ENCODE measurements around the gene ZNF556. TPM values are rescaled to one million over a fixed set of nuclear protein-coding genes. Genes with fewer than 3 reads are reported as not detected.
"Not testable (repeated sequence)": the region's sequence is repeated elsewhere in the genome, so short reads cannot be mapped to it uniquely, and the experiment has no call there.

ZNF556 gene
- total RNA-seq, 1 donor from 2014 or later = 0.96 TPM

DNA sequence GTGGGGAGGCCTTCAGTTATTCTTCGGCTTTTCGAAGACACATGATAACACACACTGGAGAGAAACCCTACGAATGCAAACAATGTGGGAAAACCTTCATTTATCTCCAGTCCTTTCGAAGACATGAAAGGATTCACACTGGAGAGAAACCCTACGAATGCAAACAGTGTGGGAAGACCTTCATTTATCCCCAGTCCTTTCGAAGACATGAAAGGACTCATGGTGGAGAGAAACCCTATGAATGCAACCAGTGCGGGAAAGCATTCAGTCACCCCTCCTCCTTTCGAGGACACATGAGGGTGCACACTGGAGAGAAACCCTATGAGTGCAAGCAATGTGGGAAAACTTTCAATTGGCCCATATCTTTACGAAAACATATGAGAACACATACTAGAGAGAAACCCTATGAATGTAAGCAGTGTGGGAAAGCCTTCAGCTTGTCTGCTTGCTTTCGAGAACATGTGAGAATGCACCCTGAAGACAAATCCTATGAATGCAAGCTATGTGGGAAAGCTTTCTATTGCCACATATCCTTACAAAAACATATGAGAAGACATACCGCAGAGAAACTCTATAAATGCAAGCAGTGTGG lies 14.0 kb upstream of the ZNF556 start:
- DNase-seq (ENCODE audit: low spot score) = no peak

DNA sequence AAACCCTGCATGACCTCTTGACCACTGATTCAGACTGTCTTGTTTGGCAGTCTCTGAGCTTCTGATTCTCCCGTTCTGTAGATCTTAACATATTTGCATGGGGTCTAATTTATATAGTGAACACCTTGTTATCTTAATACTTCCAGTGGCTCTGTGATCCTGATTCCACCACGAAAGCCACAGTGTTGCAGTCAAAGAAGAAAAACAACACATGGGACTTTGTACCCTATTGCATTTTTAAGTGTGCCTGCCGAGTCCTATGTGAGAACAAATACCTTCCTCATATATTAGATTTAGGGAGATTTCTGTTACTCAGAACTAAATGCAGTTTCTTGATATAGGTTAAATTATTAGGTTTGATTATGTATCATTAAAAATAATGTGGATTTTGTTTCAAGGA lies 12.3 kb upstream of the ZNF556 start:
- no peak for DNase-seq (ENCODE audit: low spot score)

GRCh38 chr19:2856457-2857050 lies 10.6 kb upstream of the ZNF556 start:
- DNase-seq (ENCODE audit: low spot score) = no peak

DNA sequence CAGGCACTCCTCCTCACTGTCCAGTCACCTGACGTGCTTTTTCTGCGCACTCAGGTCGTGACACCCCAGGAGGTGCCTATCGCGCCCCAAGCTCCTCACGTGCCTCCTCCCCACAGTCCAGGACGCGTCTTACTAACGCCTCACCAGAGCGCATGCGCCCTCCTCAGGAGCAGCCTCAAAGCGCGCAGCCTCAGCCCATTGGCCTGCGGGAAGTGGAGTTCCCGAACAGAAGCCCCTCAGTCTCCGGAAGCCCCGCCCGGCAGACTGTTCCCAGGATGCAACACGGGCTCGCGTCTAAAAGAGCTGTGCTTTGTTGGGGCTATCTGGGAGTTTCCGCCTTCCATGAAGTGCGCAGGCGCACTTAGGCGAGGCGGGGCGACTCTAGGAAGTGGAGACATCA lies 8.3 kb upstream of the ZNF556 start:
- no peak for DNase-seq (ENCODE audit: low spot score)

DNA sequence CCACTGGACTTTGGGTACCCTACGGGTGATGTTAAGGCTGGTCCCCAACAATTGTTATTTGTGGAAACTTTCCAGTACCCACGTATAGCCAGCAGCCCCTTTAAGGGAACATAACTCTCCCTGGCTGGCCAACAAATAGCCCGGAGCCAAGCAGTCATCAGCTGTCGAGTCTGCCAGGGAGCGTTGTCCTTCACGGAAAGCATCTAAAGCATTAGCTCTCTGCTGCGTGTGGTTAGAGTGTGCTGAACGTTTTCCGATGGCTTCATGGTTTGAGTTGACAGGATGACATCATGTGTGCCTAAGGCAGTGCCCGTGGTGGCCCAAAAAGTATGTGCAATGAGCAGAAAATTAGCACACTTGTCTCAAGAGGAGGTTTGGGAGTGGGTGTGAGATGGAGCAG lies 3.3 kb upstream of the ZNF556 start:
- DNase-seq (ENCODE audit: low spot score) = no peak

GRCh38 chr19:2865334-2866100 lies 1.6 kb upstream of the ZNF556 start:
- DNase-seq (ENCODE audit: low spot score) = no peak

DNA sequence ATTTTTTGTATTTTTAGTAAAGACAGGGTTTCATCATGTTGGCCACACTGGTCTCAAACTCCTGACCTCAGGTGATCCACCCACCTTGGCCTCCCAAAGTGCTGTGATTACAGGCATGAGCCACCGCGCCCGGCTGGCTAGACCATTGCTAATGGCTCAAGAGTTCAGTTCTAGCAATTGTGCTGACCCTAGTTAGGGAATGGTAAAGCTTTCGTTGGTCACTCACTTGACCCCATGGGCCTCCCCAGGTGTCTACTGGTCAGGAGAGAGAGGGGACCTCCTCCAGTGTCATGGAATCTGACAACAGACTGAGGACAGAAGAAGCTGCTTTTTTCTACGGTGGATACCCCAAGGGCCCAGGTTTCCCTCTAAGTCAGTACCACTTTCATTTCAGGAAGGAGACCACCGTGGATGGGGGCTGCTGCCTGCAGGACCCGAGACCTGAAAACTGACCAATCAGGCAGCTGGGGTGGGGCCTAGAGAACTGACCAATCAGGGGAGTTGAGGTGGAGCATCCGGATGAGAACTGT lies 575 bp upstream of the ZNF556 start:
- DNase-seq (ENCODE audit: low spot score) = no peak

DNA sequence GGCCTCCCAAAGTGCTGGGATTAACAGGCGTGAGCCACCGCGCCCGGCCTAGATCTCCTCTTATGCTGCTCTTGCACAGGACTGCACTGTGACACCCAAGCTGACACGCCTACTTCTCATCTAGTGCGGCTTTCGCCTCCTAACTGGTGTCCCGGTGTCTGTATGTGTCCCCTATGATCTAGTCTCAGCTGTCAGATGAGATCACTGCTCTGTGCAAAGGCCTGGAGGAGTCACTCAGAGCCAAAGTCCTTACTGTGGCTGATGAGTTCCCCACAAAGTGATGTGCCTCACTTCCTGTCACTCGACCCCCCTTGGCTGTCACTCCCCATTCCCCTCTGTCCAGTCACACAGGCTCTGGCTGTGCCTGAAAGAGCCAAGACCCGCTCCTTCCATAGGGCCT lies 2.5 kb downstream of the ZNF556 start:
- DNase-seq (ENCODE audit: low spot score) = no peak

GRCh38 chr19:2872175-2872574 lies 5.0 kb downstream of the ZNF556 start:
- DNase-seq (ENCODE audit: low spot score) = not testable (repeated sequence)

GRCh38 chr19:2877398-2878331 lies 10.5 kb downstream of the ZNF556 start:
- no peak for DNase-seq (ENCODE audit: low spot score)

GRCh38 chr19:2883686-2884439 lies 16.7 kb downstream of the ZNF556 start:
- no peak for DNase-seq (ENCODE audit: low spot score)

- DNase-seq (ENCODE audit: low spot score) = no peak
These were observed 18.6 kb downstream of the ZNF556 start for GRCh38 chr19:2885736-2886135.

- peak; percentile 64 for DNase-seq (ENCODE audit: low spot score)
These were observed 20.3 kb downstream of the ZNF556 start for GRCh38 chr19:2887391-2887914.

- no peak for DNase-seq (ENCODE audit: low spot score)
These were observed 21.6 kb downstream of the ZNF556 start for GRCh38 chr19:2888731-2889224.

GRCh38 chr19:2890531-2890930 lies 23.4 kb downstream of the ZNF556 start:
- DNase-seq (ENCODE audit: low spot score) = not testable (repeated sequence)

- no peak for DNase-seq (ENCODE audit: low spot score)
These were observed 29.6 kb downstream of the ZNF556 start for GRCh38 chr19:2896694-2897093.

- DNase-seq (ENCODE audit: low spot score) = peak; percentile 99
These were observed 33.4 kb downstream of the ZNF556 start, which contains the start of gene ZNF57 for GRCh38 chr19:2900296-2901252. TSS of gene ZNF57 (plus strand) at chr19:2900928. CDS start at chr19:2901046, 118 bp downstream.

DNA sequence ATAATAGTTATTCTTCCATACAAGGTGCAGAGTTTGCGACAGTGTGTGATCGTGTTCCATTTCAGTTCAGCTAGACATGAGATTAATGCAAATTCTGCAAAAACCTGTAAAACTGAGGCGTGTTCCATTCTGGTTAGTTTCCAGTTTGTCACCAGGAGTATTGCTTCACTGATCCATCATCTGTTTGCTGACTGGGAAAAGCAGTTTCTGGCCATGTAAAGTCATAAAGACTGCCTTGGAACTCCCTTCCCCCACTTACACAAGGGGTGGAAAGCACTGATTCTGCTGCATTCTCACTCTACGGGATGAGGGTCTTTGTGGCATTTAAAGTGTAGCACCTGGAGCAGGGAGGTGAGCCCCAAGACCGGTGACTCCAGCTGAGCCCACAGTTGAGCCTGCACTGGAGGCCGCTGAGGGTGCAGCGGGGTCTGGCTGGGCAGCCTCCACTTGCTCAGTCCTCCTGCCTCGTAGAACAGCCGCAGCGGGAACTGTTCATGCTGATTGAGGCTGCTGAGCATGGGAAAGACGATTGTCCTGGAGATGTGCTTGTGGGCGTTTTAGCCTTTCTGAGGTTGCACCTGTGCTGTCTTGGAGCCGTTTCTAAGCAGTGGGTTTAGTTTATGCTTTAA lies 35.6 kb downstream of the ZNF556 start:
- no peak for DNase-seq (ENCODE audit: low spot score)

DNA sequence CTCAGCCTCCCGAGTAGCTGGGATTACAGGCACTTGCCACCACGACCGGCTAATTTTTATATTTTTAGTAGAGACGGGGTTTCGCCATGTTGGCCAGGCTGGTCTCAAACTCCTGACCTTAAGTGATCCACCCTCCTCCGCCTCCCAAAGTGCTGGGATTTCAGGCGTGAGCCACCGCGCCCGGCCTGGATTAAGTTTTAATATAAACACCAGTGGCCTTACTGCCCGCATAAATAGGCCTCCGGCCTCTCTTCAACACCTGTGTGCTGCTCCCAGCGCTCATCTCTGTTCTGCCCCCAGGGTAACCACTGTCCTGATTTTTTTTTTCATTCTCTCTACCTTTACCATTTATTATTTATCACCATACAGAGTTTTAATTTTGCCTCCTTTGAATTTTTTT lies 36.2 kb downstream of the ZNF556 start:
- not testable (repeated sequence) for DNase-seq (ENCODE audit: low spot score)
